OCI-LY7 (cell line): ENCODE data around the gene HSD17B2.

ENCODE experiments used
- CTCF ChIP-seq: fragments of 200-600 bp; sonication (generic); conservative IDR thresholded peaks from 2 replicates; pipeline ENCODE4 v1.5.1; 2014; ENCODE audit warnings: mild to moderate bottlenecking, antibody characterized with exemption, low read length, moderate library complexity, mixed read lengths
- EZH2phosphoT487 ChIP-seq: fragments of 200-600 bp; sonication (generic); IDR thresholded peaks from 2 replicates; pipeline ENCODE4 v1.6.1; 2018; ENCODE audit warnings: low read depth, borderline replicate concordance, mild to moderate bottlenecking, mixed run types, antibody characterized with exemption, low read length, moderate library complexity, mixed read lengths

GRCh38 chr16:82016964-82017363 is 18.1 kb upstream of the HSD17B2 start:
- TF ChIP-seq CTCF: no peak
- no peak for TF ChIP-seq EZH2phosphoT487
